Measurements from ENCODE around the gene CCR5AS.

Gene CCR5AS

GRCh38 chr3:46380471-46381221 lies 26.2 kb downstream of the CCR5AS start:
- no peak overlapping the region for H2AK5ac ChIP-seq (ENCODE audit: insufficient read length, low read length)
- H3K36me3 Mint-ChIP-seq (ENCODE audit: insufficient read depth in 1 of 3, low read depth in 3 of 3) = no peaks in the 10 kb centered on the region
- H3K4me2 ChIP-seq (ENCODE audit: insufficient read depth, insufficient read length, low read length) = no peak overlapping the region
- H3K56ac ChIP-seq (ENCODE audit: insufficient read length, low read depth, low read length) = no peak overlapping the region
- no peak overlapping the region for H3K9ac ChIP-seq (ENCODE audit: extremely low read depth, insufficient read length, low read length)
- H3K23me2 ChIP-seq (ENCODE audit: insufficient read length, low read depth, low read length, poor library complexity, severe bottlenecking) = no peaks in the 10 kb centered on the region
- 0 out of 7 replicates have a peak overlapping the region, but pooled peaks of 1 of the 3 experiments have one; percentile 15 for H3K27ac Mint-ChIP-seq
- H3K4ac ChIP-seq (ENCODE audit: low read depth, low read length) = no peak overlapping the region
- no peak overlapping the region for H3T11ph ChIP-seq (ENCODE audit: low read length)
- no peak overlapping the region for H2BK12ac ChIP-seq (ENCODE audit: insufficient read length, low read depth, low read length)
- no peak overlapping the region for H2BK5ac ChIP-seq (ENCODE audit: insufficient read length, low read length)
- H3K27me3 ChIP-seq (ENCODE audit: insufficient read depth, low read length) = no peaks in the 10 kb centered on the region
- no peaks in the 10 kb centered on the region for H3K79me1 ChIP-seq (ENCODE audit: insufficient read depth, low read depth, low read length, poor library complexity, severe bottlenecking)
- no peak overlapping the region for H3K23ac ChIP-seq (ENCODE audit: insufficient read length, low read depth, low read length)
- no peak overlapping the region for H2BK20ac ChIP-seq (ENCODE audit: low read depth, low read length, poor library complexity, severe bottlenecking)
- H3K4me1 ChIP-seq (ENCODE audit: insufficient read depth, low read length) = peaks cover 10% of the 10 kb centered on the region; the same call in 1 of the 2 replicates
- H4K8ac ChIP-seq (replicated peaks; ENCODE audit: insufficient read length, low read depth, low read length) = no peak overlapping the region
- H2BK120ac ChIP-seq (ENCODE audit: low read depth, low read length, poor library complexity, severe bottlenecking) = no peak overlapping the region
- no peak overlapping the region for H2BK15ac ChIP-seq (ENCODE audit: low read depth, low read length)
- H3K79me2 ChIP-seq (ENCODE audit: insufficient read depth, low read length) = no peaks in the 10 kb centered on the region
- H4K91ac ChIP-seq (ENCODE audit: insufficient read length, low read depth, low read length) = no peak overlapping the region
- no peaks in the 10 kb centered on the region for H4K20me1 ChIP-seq (ENCODE audit: control insufficient read depth, insufficient read depth, insufficient read length)
- peak; percentile 33 for DNase-seq
- H3K9me3 ChIP-seq (ENCODE audit: control insufficient read depth, low read depth, low read length) = no peaks in the 10 kb centered on the region
- TF ChIP-seq CTCF (conservative IDR thresholded peaks at IDR 0.05) = no peak
- H3K4me1 Mint-ChIP-seq = peaks cover 31 to 34% of the 10 kb centered on the region in 2 experiments
- no peak overlapping the region for H4K5ac ChIP-seq (ENCODE audit: insufficient read length, low read depth, low read length)
- peaks cover 2% of the 10 kb centered on the region; the same call in 1 of the 2 replicates for H3K27me3 Mint-ChIP-seq (ENCODE audit: low read depth)
- WGBS (ENCODE audit: extremely low coverage, insufficient read length, low lambda C conversion rate) = no CpG with 5 or more reads among the region's 8 CpGs
- H3K14ac ChIP-seq (ENCODE audit: insufficient read depth, low read length) = no peak overlapping the region
- H2AFZ ChIP-seq (ENCODE audit: low read length) = no peak overlapping the region
- H3K4me3 Mint-ChIP-seq = no peak overlapping the region
- H3K18ac ChIP-seq (ENCODE audit: insufficient read length, low read depth, low read length) = no peak overlapping the region
- no peaks in the 10 kb centered on the region; a peak in 1 of 5 replicates for H3K9me3 Mint-ChIP-seq
- H3K27ac ChIP-seq (ENCODE audit: insufficient read length, low read depth, low read length) = no peak overlapping the region
